Neural cell (in vitro differentiated cells): Measurements from ENCODE around the gene SLC44A1. TPM values are rescaled to one million over a fixed set of nuclear protein-coding genes. Genes with fewer than 3 reads are reported as not detected.

Experiments used
- H2AFZ ChIP-seq: fragments of 200-600, 300-800 bp; sonication (generic), shearing (Covaris generic); 2 replicates; pipeline ENCODE4 v1.6.0; 2014; ENCODE audit warnings: low read depth, mild to moderate bottlenecking, antibody characterized with exemption, low read length, moderate library complexity
- H3F3A ChIP-seq: fragments of 200-600 bp; shearing (Covaris generic); 2 replicates; pipeline ENCODE4 v1.6.1; 2016; ENCODE audit warnings: mild to moderate bottlenecking, moderate library complexity, mixed read lengths, antibody characterized with exemption, low read length; ENCODE audit not compliant: insufficient read depth, poor library complexity, severe bottlenecking
- H3K27ac ChIP-seq: fragments of 200-600, 300-800 bp; sonication (generic), shearing (Covaris generic); 2 replicates; pipeline ENCODE4 v1.5.1; 2014; ENCODE audit warnings: mild to moderate bottlenecking, low read length, moderate library complexity
- H3K27me3 ChIP-seq: fragments of 300-800, 200-600 bp; sonication (generic), shearing (Covaris generic); 2 replicates; pipeline ENCODE4 v1.6.0; 2014; ENCODE audit warnings: mild to moderate bottlenecking, low read depth, low read length, moderate library complexity; ENCODE audit not compliant: insufficient read depth
- H3K36me3 ChIP-seq: fragments of 300-800, 200-600 bp; sonication (generic), shearing (Covaris generic); 2 replicates; pipeline ENCODE4 v1.5.1; 2014; ENCODE audit warnings: mild to moderate bottlenecking, antibody characterized with exemption, low read length, moderate library complexity; ENCODE audit not compliant: insufficient read depth
- H3K4me2 ChIP-seq: fragments of 300-800, 200-600 bp; sonication (generic), shearing (Covaris generic); 2 replicates; pipeline ENCODE4 v1.6.0; 2014; ENCODE audit warnings: mild to moderate bottlenecking, low read length
- H3K4me3 ChIP-seq: fragments of 300-800, 200-600 bp; sonication (generic), shearing (Covaris generic); 2 replicates; pipeline ENCODE4 v1.5.1; 2014; ENCODE audit warnings: mild to moderate bottlenecking, low read length, moderate library complexity
- H3K79me2 ChIP-seq: fragments of 200-600 bp; shearing (Covaris generic); replicated peaks from 2 replicates; pipeline ENCODE4 v1.6.0; 2014; ENCODE audit warnings: mild to moderate bottlenecking, low read length, moderate library complexity; ENCODE audit not compliant: insufficient read depth
- H3K9ac ChIP-seq: fragments of 300-800, 200-600 bp; sonication (generic), shearing (Covaris generic); 2 replicates; pipeline ENCODE4 v1.6.1; 2016; ENCODE audit warnings: mild to moderate bottlenecking, low read length, mixed read lengths
- H3K9me2 ChIP-seq: fragments of 200-600 bp; shearing (Covaris generic); 2 replicates; pipeline ENCODE4 v1.6.1; 2016; ENCODE audit warnings: mild to moderate bottlenecking, low read length, mixed read lengths; ENCODE audit not compliant: insufficient read depth
- H3K9me3 ChIP-seq: fragments of 200-600, 300-800 bp; sonication (generic), shearing (Covaris generic); 2 replicates; pipeline ENCODE4 v1.6.1; 2016; ENCODE audit warnings: mild to moderate bottlenecking, mixed run types, low read length, moderate library complexity, mixed read lengths
- H4K20me1 ChIP-seq: fragments of 200-600 bp; shearing (Covaris generic); 2 replicates; pipeline ENCODE4 v1.6.1; 2016; ENCODE audit warnings: mild to moderate bottlenecking, mixed run types; ENCODE audit not compliant: insufficient read depth
- CTCF ChIP-seq: fragments of 450-650 bp; IDR thresholded peaks from 2 replicates; pipeline ENCODE4 v1.5.1; 2014; ENCODE audit warnings: antibody characterized with exemption, mild to moderate bottlenecking, moderate library complexity; ENCODE audit not compliant: poor library complexity, severe bottlenecking
- EP300 ChIP-seq: fragments of 450-650 bp; conservative IDR thresholded peaks from 2 replicates; pipeline ENCODE4 v1.6.1; 2014; ENCODE audit warnings: antibody characterized with exemption, mild to moderate bottlenecking, moderate library complexity; ENCODE audit not compliant: poor library complexity, severe bottlenecking
- EZH2 ChIP-seq: fragments of 200-600, 300-800 bp; shearing (Covaris generic), sonication (generic); IDR thresholded peaks from 2 replicates; pipeline ENCODE4 v1.6.1; 2014; ENCODE audit warnings: antibody characterized with exemption, low read length, borderline replicate concordance, mild to moderate bottlenecking; ENCODE audit not compliant: insufficient read depth, poor library complexity, severe bottlenecking
- MXI1 ChIP-seq: fragments of 450-650 bp; conservative IDR thresholded peaks from 2 replicates; pipeline ENCODE4 v1.6.1; 2014; ENCODE audit warnings: antibody characterized with exemption, mild to moderate bottlenecking; ENCODE audit not compliant: poor library complexity, severe bottlenecking
- POLR2AphosphoS5 ChIP-seq: IDR thresholded peaks from 2 replicates; pipeline ENCODE4 v1.6.1; 2012
- RAD21 ChIP-seq: fragments of 450-650 bp; conservative IDR thresholded peaks from 2 replicates; pipeline ENCODE4 v1.6.1; 2014; ENCODE audit warnings: antibody characterized with exemption, mild to moderate bottlenecking, moderate library complexity
- REST ChIP-seq: IDR thresholded peaks from 2 replicates; pipeline ENCODE4 v1.6.1; 2012; ENCODE audit warnings: borderline replicate concordance
- SMC3 ChIP-seq: fragments of 450-650 bp; conservative IDR thresholded peaks from 2 replicates; pipeline ENCODE4 v1.6.1; 2014; ENCODE audit warnings: antibody characterized with exemption, mild to moderate bottlenecking, moderate library complexity; ENCODE audit not compliant: poor library complexity
- TAF1 ChIP-seq: IDR thresholded peaks from 2 replicates; pipeline ENCODE4 v1.6.1; 2012; ENCODE audit warnings: low read depth
- polyA plus RNA-seq: library from polyadenylated mRNA; depleted of rRNA; stranded (reverse); fragments of >200 nt; gene quantifications from 2 replicates; pipeline ENCODE4 v1.2.3, GENCODE V29; 2014

The SLC44A1 gene
- polyA plus RNA-seq, 1 donor from 2014 or later = 3.9 TPM

DNA sequence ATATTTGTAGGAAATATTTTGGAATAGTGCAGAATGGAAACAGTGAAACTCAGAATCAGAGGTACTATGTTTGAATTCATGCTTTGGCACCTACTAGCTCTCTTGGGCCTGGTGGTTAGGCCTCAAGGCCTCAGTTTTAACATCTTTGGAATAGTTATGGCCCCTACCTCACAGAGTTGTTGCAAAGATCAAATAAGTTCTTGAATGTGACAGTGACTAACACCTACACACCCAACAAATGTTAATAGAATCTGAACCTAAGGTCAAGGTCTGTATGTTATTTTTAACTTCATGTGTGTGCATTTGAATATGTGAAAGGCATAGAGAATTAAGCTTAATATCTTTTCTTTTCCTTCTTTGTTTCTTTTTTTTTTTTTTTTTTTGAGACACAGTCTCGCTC lies 87.3 kb downstream of the SLC44A1 start:
- no peak for TF ChIP-seq RAD21
- TF ChIP-seq REST = no peak
- no peak for TF ChIP-seq TAF1
- no peak for TF ChIP-seq POLR2AphosphoS5
- no peaks in the 10 kb centered on the region for H3K9me2 ChIP-seq
- H2AFZ ChIP-seq = no peak overlapping the region
- H3K27ac ChIP-seq = no peak overlapping the region
- no peak overlapping the region for H3K9ac ChIP-seq
- H3K36me3 ChIP-seq = peaks cover 6% of the 10 kb centered on the region
- no peaks in the 10 kb centered on the region for H3K79me2 ChIP-seq
- no peaks in the 10 kb centered on the region for H3F3A ChIP-seq
- H3K4me2 ChIP-seq = no peak overlapping the region
- H3K27me3 ChIP-seq = no peaks in the 10 kb centered on the region
- no peaks in the 10 kb centered on the region for H3K9me3 ChIP-seq
- H4K20me1 ChIP-seq = no peaks in the 10 kb centered on the region
- no peak overlapping the region for H3K4me3 ChIP-seq

GRCh38 chr9:105332471-105332870 lies 88.0 kb downstream of the SLC44A1 start:
- Histone ChIP-seq H3K4me3 (no peak overlapping the region), H3K36me3 (peaks cover 8% of the 10 kb centered on the region), H3K27ac (no peak overlapping the region), H3K4me2 (no peak overlapping the region), H3K9me3 (no peaks in the 10 kb centered on the region), H3F3A (no peaks in the 10 kb centered on the region), H3K27me3 (no peaks in the 10 kb centered on the region), H2AFZ (no peak overlapping the region), H4K20me1 (no peaks in the 10 kb centered on the region), H3K9ac (no peak overlapping the region), H3K79me2 (no peaks in the 10 kb centered on the region), H3K9me2 (no peaks in the 10 kb centered on the region)
- TF ChIP-seq EP300 = no peak
- TF ChIP-seq RAD21 = no peak
- no peak for TF ChIP-seq SMC3
- TF ChIP-seq REST = no peak
- TF ChIP-seq CTCF = no peak
- TF ChIP-seq EZH2 = no peak
- TF ChIP-seq POLR2AphosphoS5 = no peak
- no peak for TF ChIP-seq TAF1
- TF ChIP-seq MXI1 = no peak
